DND-41 (cell line): ENCODE data around the gene CDKN1A.

Experiments
- CTCF ChIP-seq: IDR thresholded peaks from 2 replicates; pipeline ENCODE4 v1.5.1; 2012; ENCODE audit warnings: borderline replicate concordance, low read length, moderate library complexity, mild to moderate bottlenecking; ENCODE audit not compliant: poor library complexity, severe bottlenecking; ENCODE audit errors: extremely low read depth
- EZH2 ChIP-seq: IDR thresholded peaks from 3 replicates; pipeline ENCODE4 v1.6.1; 2012; ENCODE audit warnings: borderline replicate concordance, low read depth, mild to moderate bottlenecking, moderate library complexity, low read length, inconsistent platforms; ENCODE audit not compliant: severe bottlenecking

- TF ChIP-seq CTCF (no peak), EZH2 (no peak)
Observed at GRCh38 chr6:36669002-36669401, 9.5 kb upstream of the CDKN1A start.
